PC-3 (cell line): ENCODE measurements around the gene SMIM10L1. TPM values are rescaled to one million over a fixed set of nuclear protein-coding genes. Genes with fewer than 3 reads are reported as not detected.

Source experiments
- ATAC-seq: fragments of 200-7000 bp; cut with Tn5 transposase; 2 replicates; pipeline ENCODE4 v1.9.1; 2020; ENCODE audit warnings: mild to moderate bottlenecking, moderate library complexity
- BruUV-seq: library from RNA; stranded (reverse); fragments of 400-500 nt; replicated peaks from 2 replicates; lab custom pipeline; 2021; lab: Mats Ljungman, UMichigan
- CTCF ChIA-PET: fragments of 300-600 bp; sonication (Branson Sonifier 250); formaldehyde crosslinking; loops from one replicate; lab custom pipeline; 2022; ENCODE audit warnings: antibody characterized with exemption; lab: Charles Lee
- POLR2A ChIA-PET: fragments of 300-600 bp; sonication (Branson Sonifier 250); formaldehyde crosslinking; loops from one replicate; lab custom pipeline; 2022; ENCODE audit warnings: antibody characterized with exemption; ENCODE audit not compliant: unreplicated experiment; lab: Charles Lee
- DNase-seq: peaks from one replicate; pipeline ENCODE4 v3.0.0-alpha.2; 2015
- H2AFZ ChIP-seq: fragments of 300-600 bp; sonication (generic); 2 replicates; pipeline ENCODE4 v1.6.0; 2016; ENCODE audit warnings: antibody characterized with exemption, low read length
- H3F3A ChIP-seq: fragments of 300-600 bp; sonication (generic); one replicate; pipeline ENCODE4 v1.6.0; 2017; ENCODE audit warnings: antibody characterized with exemption, low read length, control low read depth, mild to moderate bottlenecking; ENCODE audit not compliant: unreplicated experiment
- H3K27ac ChIP-seq: fragments of 300-600 bp; sonication (generic); 2 replicates; pipeline ENCODE4 v1.5.1; 2016; ENCODE audit warnings: mild to moderate bottlenecking, low read length
- H3K27me3 ChIP-seq: fragments of 300-600 bp; sonication (generic); 2 replicates; pipeline ENCODE4 v1.6.1; 2016; ENCODE audit warnings: low read length, mixed read lengths
- H3K36me3 ChIP-seq: fragments of 300-600 bp; sonication (generic); 2 replicates; pipeline ENCODE4 v1.6.1; 2016; ENCODE audit warnings: low read depth, mixed run types, low read length, mixed read lengths
- H3K4me1 ChIP-seq: fragments of 300-600 bp; sonication (generic); 2 replicates; pipeline ENCODE4 v1.5.1; 2016; ENCODE audit warnings: low read length; ENCODE audit not compliant: insufficient read depth
- H3K4me2 ChIP-seq: fragments of 300-600 bp; sonication (generic); 2 replicates; pipeline ENCODE4 v1.6.0; 2016; ENCODE audit warnings: low read length
- H3K4me3 ChIP-seq: fragments of 300-600 bp; sonication (generic); 2 replicates; pipeline ENCODE4 v1.5.1; 2016; ENCODE audit warnings: mild to moderate bottlenecking, low read length, mixed read lengths
- H3K79me2 ChIP-seq: fragments of 300-600 bp; sonication (generic); 2 replicates; pipeline ENCODE4 v1.6.1; 2017; ENCODE audit warnings: low read length, mixed read lengths
- H3K9ac ChIP-seq: fragments of 300-600 bp; sonication (generic); 2 replicates; pipeline ENCODE4 v1.6.0; 2016; ENCODE audit warnings: mild to moderate bottlenecking, low read length
- H3K9me2 ChIP-seq: fragments of 300-600 bp; sonication (generic); replicated peaks from 2 replicates; pipeline ENCODE4 v1.6.1; 2016; ENCODE audit warnings: mixed run types, low read length, mixed read lengths
- H3K9me3 ChIP-seq: fragments of 300-600 bp; sonication (generic); 2 replicates; pipeline ENCODE4 v1.6.1; 2016; ENCODE audit warnings: low read length, mixed read lengths
- H4K20me1 ChIP-seq: fragments of 300-600 bp; sonication (generic); 2 replicates; pipeline ENCODE4 v1.6.1; 2016; ENCODE audit warnings: low read length, mixed read lengths
- EZH2 ChIP-seq: fragments of 300-600 bp; sonication (generic); IDR thresholded peaks from one replicate; pipeline ENCODE4 v1.6.1; 2017; ENCODE audit warnings: antibody characterized with exemption, mild to moderate bottlenecking, low read length; ENCODE audit not compliant: unreplicated experiment
- EZH2phosphoT487 ChIP-seq: fragments of 300-600 bp; sonication (generic); IDR thresholded peaks from 2 replicates; pipeline ENCODE4 v1.6.1; 2018; ENCODE audit warnings: mild to moderate bottlenecking, antibody characterized with exemption, low read length, borderline replicate concordance
- intact Hi-C: fragments of 100-400 bp; cut with micrococcal nuclease; formaldehyde crosslinking; loops from 2 replicates; pipeline ENCODE4 v1.9.0; 2023
- total RNA-seq: library from RNA; depleted of rRNA; stranded (reverse); fragments of >200 nt; gene quantifications from 2 replicates; pipeline ENCODE4 v1.2.3, GENCODE V29; 2014
- TF ChIP-seq, protein P1 (sequence below): fragments of 300-600 bp; sonication (generic); conservative IDR thresholded peaks from 2 replicates; pipeline ENCODE4 v1.5.1; 2017; ENCODE audit warnings: antibody characterized with exemption, low read depth, mild to moderate bottlenecking, low read length

Gene SMIM10L1
- total RNA-seq, 1 experiment from 2014 or later = 9.7 TPM

GRCh38 chr12:11186837-11187236 is 15.8 kb downstream of the SMIM10L1 start, which contains the start of gene TAS2R42:
Gene TAS2R42 (minus strand): TSS chr12:11186937. CDS start chr12:11186937, 0 bp downstream.
- H3K9me3 ChIP-seq = no peaks in the 10 kb centered on the region
- H3K4me1 ChIP-seq = no peaks in the 10 kb centered on the region; the same call in 1 of the 2 replicates
- H3K27ac ChIP-seq = no peak within 1 kb of the TSS
- ATAC-seq (no peak), DNase-seq (no peak)
- ChIA-PET CTCF (no interaction called here), POLR2A (no interaction called here)
- H3K9ac ChIP-seq = no peak within 1 kb of the TSS
- H3K4me2 ChIP-seq = no peak within 1 kb of the TSS
- H3F3A ChIP-seq = no peaks in the 10 kb centered on the region
- intact Hi-C loops = no loop called here
- no peaks in the 10 kb centered on the region for H3K36me3 ChIP-seq
- no peaks in the 10 kb centered on the region for H3K9me2 ChIP-seq
- no TSS peak for BruUV-seq
- H4K20me1 ChIP-seq = no peaks in the 10 kb centered on the region
- H3K27me3 ChIP-seq = no peaks in the 10 kb centered on the region
- H3K79me2 ChIP-seq = no peaks in the 10 kb centered on the region
- TF ChIP-seq EZH2 (no peak), EZH2phosphoT487 (no peak)
- TF ChIP-seq, protein P1, sequence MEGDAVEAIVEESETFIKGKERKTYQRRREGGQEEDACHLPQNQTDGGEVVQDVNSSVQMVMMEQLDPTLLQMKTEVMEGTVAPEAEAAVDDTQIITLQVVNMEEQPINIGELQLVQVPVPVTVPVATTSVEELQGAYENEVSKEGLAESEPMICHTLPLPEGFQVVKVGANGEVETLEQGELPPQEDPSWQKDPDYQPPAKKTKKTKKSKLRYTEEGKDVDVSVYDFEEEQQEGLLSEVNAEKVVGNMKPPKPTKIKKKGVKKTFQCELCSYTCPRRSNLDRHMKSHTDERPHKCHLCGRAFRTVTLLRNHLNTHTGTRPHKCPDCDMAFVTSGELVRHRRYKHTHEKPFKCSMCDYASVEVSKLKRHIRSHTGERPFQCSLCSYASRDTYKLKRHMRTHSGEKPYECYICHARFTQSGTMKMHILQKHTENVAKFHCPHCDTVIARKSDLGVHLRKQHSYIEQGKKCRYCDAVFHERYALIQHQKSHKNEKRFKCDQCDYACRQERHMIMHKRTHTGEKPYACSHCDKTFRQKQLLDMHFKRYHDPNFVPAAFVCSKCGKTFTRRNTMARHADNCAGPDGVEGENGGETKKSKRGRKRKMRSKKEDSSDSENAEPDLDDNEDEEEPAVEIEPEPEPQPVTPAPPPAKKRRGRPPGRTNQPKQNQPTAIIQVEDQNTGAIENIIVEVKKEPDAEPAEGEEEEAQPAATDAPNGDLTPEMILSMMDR = no peak
- no peak within 1 kb of the TSS for H2AFZ ChIP-seq
- H3K4me3 ChIP-seq = no peak within 1 kb of the TSS

GRCh38 chr12:11202811-11203210 is 31.8 kb downstream of the SMIM10L1 start:
- H2AFZ ChIP-seq = no peak overlapping the region
- H3K4me3 ChIP-seq = no peak overlapping the region
- no peaks in the 10 kb centered on the region for H3K9me3 ChIP-seq
- ChIA-PET POLR2A (no interaction called here), CTCF (no interaction called here)
- no peaks in the 10 kb centered on the region for H3K27me3 ChIP-seq
- TF ChIP-seq EZH2phosphoT487 (no peak), EZH2 (no peak)
- TF ChIP-seq, protein P1 = no peak
- no TSS peak for BruUV-seq
- no peak overlapping the region for H3K27ac ChIP-seq
- H3F3A ChIP-seq = no peaks in the 10 kb centered on the region
- no peak for ATAC-seq
- H3K36me3 ChIP-seq = no peaks in the 10 kb centered on the region
- no peak overlapping the region for H3K4me2 ChIP-seq
- H3K4me1 ChIP-seq = no peaks in the 10 kb centered on the region
- no peaks in the 10 kb centered on the region for H4K20me1 ChIP-seq
- H3K9me2 ChIP-seq = no peaks in the 10 kb centered on the region
- intact Hi-C loops = no loop called here
- H3K9ac ChIP-seq = no peak overlapping the region
- H3K79me2 ChIP-seq = no peaks in the 10 kb centered on the region
- DNase-seq = no peak

DNA sequence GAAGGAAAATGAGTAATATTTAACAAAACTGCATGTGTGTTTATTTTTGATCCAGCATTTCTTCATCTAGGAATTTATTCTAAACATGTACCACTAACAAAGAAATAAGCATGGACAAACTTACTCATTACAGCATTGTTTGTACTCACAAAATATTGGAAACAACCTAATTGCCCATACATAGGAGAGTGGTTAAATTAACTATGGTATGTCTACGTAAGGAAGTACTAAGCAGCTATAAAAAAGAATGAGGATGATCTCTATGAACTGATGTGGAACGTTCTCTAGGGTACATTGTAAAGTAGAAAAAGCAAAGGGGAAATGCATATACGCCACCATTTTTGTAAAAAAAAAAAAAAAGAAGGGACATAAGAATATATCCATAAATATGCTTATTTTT is 33.2 kb downstream of the SMIM10L1 start:
- H3K9me2 ChIP-seq = no peaks in the 10 kb centered on the region
- H3K9ac ChIP-seq = no peak overlapping the region
- no peak overlapping the region for H3K4me3 ChIP-seq
- CTCF ChIA-PET = no interaction called here
- H3K4me2 ChIP-seq = no peak overlapping the region
- TF ChIP-seq, protein P1 = no peak
- no peak for TF ChIP-seq EZH2phosphoT487
- no peak for TF ChIP-seq EZH2
- no peaks in the 10 kb centered on the region for H3K27me3 ChIP-seq
- H3F3A ChIP-seq = no peaks in the 10 kb centered on the region
- POLR2A ChIA-PET = no interaction called here
- intact Hi-C loops = no loop called here
- no peak for DNase-seq
- H4K20me1 ChIP-seq = no peaks in the 10 kb centered on the region
- no peaks in the 10 kb centered on the region for H3K36me3 ChIP-seq
- no peak overlapping the region for H3K27ac ChIP-seq
- no peaks in the 10 kb centered on the region for H3K4me1 ChIP-seq
- H2AFZ ChIP-seq = no peak overlapping the region
- no peaks in the 10 kb centered on the region for H3K79me2 ChIP-seq
- no peaks in the 10 kb centered on the region for H3K9me3 ChIP-seq
- BruUV-seq = no TSS peak
- no peak for ATAC-seq
